GM21423 (cell line): Measurements from ENCODE around the gene GPR107.

Experiments
- ATAC-seq: cut with Tn5 transposase; IDR thresholded peaks from one replicate; pipeline ENCODE4 v1.9.1; 2021; ENCODE audit warnings: mild to moderate bottlenecking, moderate library complexity; ENCODE audit not compliant: unreplicated experiment

The GPR107 gene

DNA sequence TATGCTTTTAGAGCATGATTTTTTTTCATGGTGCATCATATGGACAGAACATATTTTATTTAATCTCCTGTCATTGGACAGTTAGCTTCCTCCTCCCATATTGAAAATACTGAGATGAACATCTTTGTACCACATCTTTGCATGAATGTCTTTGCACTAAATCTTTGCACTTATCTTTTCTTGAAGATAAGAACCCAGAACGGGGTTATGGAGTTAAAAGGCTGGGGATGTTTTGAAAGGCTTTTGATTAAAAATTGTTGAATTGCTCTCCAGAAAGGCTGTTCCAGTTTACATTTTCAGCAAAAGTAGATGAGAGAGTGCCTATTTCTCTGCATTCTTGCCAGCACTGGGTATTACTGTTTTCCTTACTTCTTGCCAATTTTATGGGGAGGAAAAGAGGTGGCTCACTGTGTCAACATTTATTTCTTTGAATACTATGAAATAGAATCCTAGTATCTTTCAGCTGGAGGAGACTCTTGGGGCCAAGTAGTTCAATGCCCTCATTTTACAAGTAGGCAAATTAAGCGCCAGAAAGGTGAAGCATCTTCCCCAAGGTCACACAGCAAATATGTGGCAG, 125.7 kb downstream of the GPR107 start:
- no peak for ATAC-seq

DNA sequence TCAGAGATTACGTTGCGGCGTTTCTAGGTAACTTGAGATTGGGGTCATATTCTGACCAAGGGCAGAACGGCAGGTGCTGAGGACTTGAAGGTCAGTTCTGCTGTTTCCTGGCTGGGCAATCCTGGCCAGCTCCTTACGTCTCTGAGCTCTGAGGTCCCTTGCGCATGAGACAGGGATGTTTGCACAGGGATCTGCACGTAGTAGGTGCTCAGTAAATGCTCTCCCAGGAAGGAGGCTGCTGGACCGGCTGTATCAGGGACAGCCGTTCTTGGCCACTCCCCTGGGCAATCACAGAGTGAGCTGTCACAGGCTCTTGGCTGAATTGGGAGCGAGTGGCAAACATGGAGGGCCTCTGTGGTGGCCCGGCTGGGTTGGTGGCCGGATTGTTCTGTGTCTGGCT, 126.8 kb downstream of the GPR107 start:
- ATAC-seq: no peak

DNA sequence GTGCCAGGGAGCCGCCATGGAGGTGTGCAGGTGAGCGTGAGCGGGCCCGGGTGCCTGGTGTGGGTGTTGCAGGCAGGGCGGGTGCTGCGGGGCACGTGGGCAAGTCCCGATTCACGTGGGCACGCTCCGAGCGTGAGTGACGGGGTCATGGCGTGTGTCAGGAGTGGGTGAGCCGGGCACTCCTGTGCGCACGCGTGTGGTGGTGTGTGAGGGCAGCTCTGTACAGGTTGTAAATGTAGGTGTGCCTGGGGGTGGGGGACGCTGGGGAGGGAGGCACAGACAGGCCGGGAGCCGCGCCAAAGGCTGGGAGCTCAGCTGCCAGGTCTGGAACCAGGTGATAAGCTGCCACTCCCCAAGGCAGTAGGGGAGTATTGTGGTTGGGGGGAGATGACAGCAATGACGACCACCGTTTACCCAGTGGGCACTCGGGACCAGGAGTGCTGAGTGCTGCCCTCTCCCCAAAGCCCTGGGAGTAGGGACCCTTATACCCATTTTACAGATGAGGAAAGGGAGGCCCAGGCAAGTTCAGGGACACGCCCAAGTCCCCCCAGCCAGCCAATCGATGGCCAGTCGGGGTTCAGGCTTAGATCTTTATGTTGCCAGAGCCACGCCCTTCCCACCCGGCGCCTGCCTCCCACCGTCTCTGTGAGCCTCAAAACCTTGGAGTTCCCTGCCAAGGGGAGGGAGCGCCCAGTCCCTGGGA, 128.1 kb downstream of the GPR107 start:
- no peak for ATAC-seq

GRCh38 chr9:130182381-130182909, 128.7 kb downstream of the GPR107 start:
- ATAC-seq: no peak

DNA sequence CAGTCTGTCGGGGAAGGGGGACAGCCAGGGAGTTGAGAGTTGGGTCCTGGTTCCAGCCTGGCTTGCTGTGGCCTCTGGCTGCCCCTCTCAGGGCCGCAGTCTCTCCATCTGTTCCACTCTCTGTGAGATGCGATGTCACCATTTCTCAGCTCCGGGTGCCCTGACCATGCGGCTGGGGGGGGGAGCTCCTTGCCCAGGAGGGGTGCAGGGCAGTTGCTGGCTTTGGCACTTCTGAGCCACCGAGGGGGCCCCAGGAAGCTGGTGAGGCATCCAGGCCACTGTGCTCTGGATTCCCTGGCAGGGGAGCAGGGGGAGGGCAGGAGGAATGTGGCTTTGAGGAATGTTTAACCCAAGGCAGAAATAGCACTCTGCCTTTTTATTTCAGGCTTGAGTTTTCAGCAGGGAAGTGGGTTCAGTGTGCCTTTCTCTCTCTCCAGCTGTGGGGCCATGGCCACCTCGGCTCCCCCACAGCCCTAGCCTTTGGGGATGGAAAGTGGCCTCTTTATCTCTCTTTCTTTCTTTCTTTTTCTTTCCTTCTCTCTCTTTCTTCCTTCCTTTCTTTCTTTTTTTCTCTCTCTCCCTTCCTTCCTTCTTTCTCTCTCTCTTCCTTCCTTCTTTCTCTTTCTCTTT, 129.5 kb downstream of the GPR107 start:
- no peak for ATAC-seq

GRCh38 chr9:130185017-130185416, 131.3 kb downstream of the GPR107 start:
- no peak for ATAC-seq

- ATAC-seq: no peak
Measured at GRCh38 chr9:130185490-130186031, 131.9 kb downstream of the GPR107 start.

DNA sequence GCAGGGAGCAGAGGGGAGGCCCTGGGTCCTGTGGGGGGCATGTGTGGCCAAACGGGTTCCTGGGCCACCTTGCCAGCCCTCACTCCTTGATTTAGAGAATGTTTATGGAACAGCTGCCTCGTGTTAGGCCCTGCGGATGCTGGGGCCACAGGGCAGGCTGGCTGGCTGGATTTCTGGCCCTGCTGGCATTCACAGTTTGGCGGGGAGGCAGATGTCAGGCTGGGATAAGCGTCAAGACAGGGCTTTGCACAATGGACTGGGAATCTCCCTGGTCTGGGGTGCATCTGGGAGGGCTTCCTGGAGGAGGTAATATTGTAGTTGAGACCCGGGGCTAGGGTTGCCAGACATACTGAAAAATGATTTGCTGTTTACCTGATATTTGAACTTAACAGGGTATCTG, 132.3 kb downstream of the GPR107 start:
- no peak for ATAC-seq

- no peak for ATAC-seq
Measured at GRCh38 chr9:130186839-130187522, 133.3 kb downstream of the GPR107 start.

GRCh38 chr9:130187523-130187846, 133.8 kb downstream of the GPR107 start:
- no peak for ATAC-seq

- ATAC-seq: no peak
Measured at GRCh38 chr9:130188860-130189481, 135.3 kb downstream of the GPR107 start.
